Esophagus muscularis mucosa (tissue), 4 donors: ENCODE measurements around the gene CCNB1IP1. TPM values are rescaled to one million over a fixed set of nuclear protein-coding genes. Genes with fewer than 3 reads are reported as not detected.

ENCODE experiments used
- DNase-seq: peaks from one replicate; pipeline ENCODE4 v3.0.0-alpha.2; 2017; ENCODE audit errors: extremely low spot score
- H3K27ac ChIP-seq, 4 donors: fragments of 200-600 bp; sonication (generic); replicated peaks in 1 of 4; 1 replicate in 3 of 4; 2 replicates in 1 of 4; pipeline ENCODE4 v1.5.1; 2016 to 2019; ENCODE audit warnings: mild to moderate bottlenecking in 1 of 4
- H3K27me3 ChIP-seq, 4 donors: fragments of 200-600 bp; sonication (generic); one replicate each; pipeline versions ENCODE4 v1.5.1 to v1.6.0; 2016 to 2019
- H3K36me3 ChIP-seq, 4 donors: fragments of 200-600 bp; sonication (generic); one replicate each; pipeline ENCODE4 v1.5.1; 2016 to 2019
- H3K4me1 ChIP-seq, 4 donors: fragments of 200-600 bp; sonication (generic); one replicate each; pipeline ENCODE4 v1.5.1; 2016 to 2019
- H3K4me3 ChIP-seq, 4 donors: fragments of 200-600 bp; sonication (generic); 1 replicate in 2 of 4; 2 replicates in 2 of 4; pipeline ENCODE4 v1.5.1; 2016 to 2019; ENCODE audit warnings: mild to moderate bottlenecking in 4 of 4, moderate library complexity in 1 of 4
- H3K9me3 ChIP-seq, 4 donors: fragments of 200-600 bp; sonication (generic); 1 replicate in 3 of 4; 2 replicates in 1 of 4; pipeline ENCODE4 v1.5.1; 2016 to 2019
- CTCF ChIP-seq, 3 experiments: fragments of 200-600 bp in 2 of 3; fragments of 450-650 bp in 1 of 3; sonication (generic) in 2 of 3; IDR thresholded peaks; one replicate each; pipeline ENCODE4 v1.5.1; 2017 to 2019; ENCODE audit warnings: antibody characterized with exemption in 3 of 3, mild to moderate bottlenecking in 2 of 3, moderate library complexity in 1 of 3
- EP300 ChIP-seq: sonication (generic); formaldehyde crosslinking; IDR thresholded peaks from one replicate; pipeline ENCODE4 v1.6.1; 2017; ENCODE audit warnings: antibody characterized with exemption
- POLR2A ChIP-seq: fragments of 450-650 bp; IDR thresholded peaks from one replicate; pipeline ENCODE4 v1.6.1; 2017; ENCODE audit warnings: antibody characterized with exemption, moderate library complexity, mild to moderate bottlenecking, low read depth
- POLR2AphosphoS5 ChIP-seq, 2 donors: sonication (generic); formaldehyde crosslinking; IDR thresholded peaks; one replicate each; pipeline ENCODE4 v1.6.1; 2017; ENCODE audit warnings: antibody characterized with exemption in 2 of 2
- WGBS: methylation state at CpG from one replicate; pipeline ENCODE4 v1.1.5; 2018; 5-methylcytosine and 5-hydroxymethylcytosine counted together
- intact Hi-C: fragments of 100-400 bp; cut with DNase I; formaldehyde crosslinking; loops from one replicate; pipeline ENCODE4 v1.15.1; 2023
- total RNA-seq, 4 donors: library from RNA; depleted of rRNA; stranded (reverse); fragments of >200 nt; gene quantifications; one replicate each; pipeline versions ENCODE4 v1.1.0 to v1.2.1, GENCODE V29; 2016

The CCNB1IP1 gene
- 10 to 100 TPM; 31.8 to 60.6 (median 42.0) TPM for total RNA-seq

DNA sequence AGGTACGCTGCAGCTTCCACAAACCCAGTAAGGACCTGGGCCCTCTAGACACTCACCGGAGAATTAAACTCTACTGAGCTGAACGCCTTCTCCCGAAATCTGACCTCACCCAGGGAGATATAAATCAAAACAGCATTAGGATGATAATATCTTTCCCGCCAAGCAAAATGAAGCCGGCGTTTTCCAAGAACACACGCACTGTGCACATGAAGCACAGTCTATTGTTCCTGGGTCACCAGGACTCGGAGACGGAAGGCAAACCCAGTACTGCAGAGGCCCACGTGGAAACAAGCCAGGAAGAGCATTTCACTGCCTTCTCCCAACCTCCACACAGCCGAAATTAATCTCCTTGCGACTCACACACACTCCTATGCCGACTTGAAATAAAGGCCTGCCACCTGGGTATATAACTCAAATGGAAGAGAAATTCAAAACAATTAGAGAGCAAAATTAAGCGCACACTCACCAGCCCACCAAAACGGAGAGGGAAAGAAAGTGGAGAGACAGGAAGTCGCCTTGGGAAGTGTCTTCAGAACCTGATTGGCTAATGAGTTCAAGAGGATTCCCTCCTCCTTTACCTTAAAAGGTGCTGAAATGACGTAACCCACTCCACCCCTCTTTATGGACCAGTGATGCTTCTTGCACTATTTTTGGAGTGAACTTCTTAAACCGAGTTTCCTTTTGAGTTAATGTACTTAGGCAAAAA, at the start of gene CCNB1IP1:
TSS of gene CCNB1IP1 (minus strand) at position 492 of the 706 bp plus-strand sequence. CDS start 16,756 bp downstream, outside the sequence.
- peak within 1 kb of the TSS; percentile 61 to 68 (median 66) for H3K4me3 ChIP-seq
- H3K27me3 ChIP-seq: no peaks in the 10 kb centered on the region
- H3K27ac ChIP-seq: peak within 1 kb of the TSS; percentile 89 to 92 (median 90)
- H3K36me3 ChIP-seq: peaks cover 0 to 10% (median 4%) of the 10 kb centered on the region in 4 donors
- WGBS: under 1% methylated on average over 19 of the region's 19 CpGs
- DNase-seq: peak; percentile 92
- no peak for TF ChIP-seq EP300
- peak; percentile 74 to 93 for TF ChIP-seq POLR2AphosphoS5 (IDR thresholded peaks at IDR 0.05)
- TF ChIP-seq POLR2A: peak; percentile 11
- H3K4me1 ChIP-seq: peaks cover 11 to 44% (median 41%) of the 10 kb centered on the region in 4 donors
- H3K9me3 ChIP-seq: no peaks in the 10 kb centered on the region
- intact Hi-C loops: loop anchor here (5.0 kb wide), 1 partner anchor 349 kb away; the partner anchor contains the start of gene RNASE4

- no peak for TF ChIP-seq CTCF (IDR thresholded peaks at IDR 0.05)
- no peak for TF ChIP-seq POLR2AphosphoS5 (IDR thresholded peaks at IDR 0.05)
- TF ChIP-seq POLR2A: no peak
- no peak for TF ChIP-seq EP300
- 94% methylated on average over 12 of the region's 12 CpGs for WGBS
- intact Hi-C loops: no loop called here
- Histone ChIP-seq H3K36me3 (peaks cover 94 to 100% (median 100%) of the 10 kb centered on the region in 4 donors), H3K27me3 (no peaks in the 10 kb centered on the region), H3K9me3 (no peaks in the 10 kb centered on the region), H3K4me1 (peaks cover 0 to under 1% (median 0%) of the 10 kb centered on the region in 4 donors), H3K27ac (no peak overlapping the region), H3K4me3 (no peak overlapping the region)
- DNase-seq: no peak
Observed at GRCh38 chr14:20382526-20382925, 49.4 kb upstream of the CCNB1IP1 start.

DNA sequence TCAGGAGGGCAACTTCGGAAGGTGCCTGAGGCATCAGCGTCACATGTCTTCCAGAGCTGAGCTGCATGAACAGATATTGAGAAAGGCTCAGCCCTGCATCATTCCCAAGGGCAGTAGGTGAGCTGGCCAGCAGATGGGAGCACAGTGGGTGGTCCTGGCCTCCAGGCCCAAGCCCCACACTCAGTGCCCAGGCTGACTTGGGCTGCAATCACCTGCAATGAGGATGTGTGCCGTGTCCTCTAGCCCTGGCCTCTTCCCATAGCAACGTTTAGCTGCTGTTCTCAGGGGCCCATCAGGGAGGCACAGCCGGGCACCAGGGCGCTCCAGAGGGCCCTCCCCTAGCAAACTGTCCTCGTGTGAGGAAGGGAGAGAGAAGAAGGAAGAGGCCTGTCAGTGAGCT, 48.3 kb upstream of the CCNB1IP1 start:
- no peak overlapping the region for H3K4me3 ChIP-seq
- TF ChIP-seq POLR2A (no peak), CTCF (IDR thresholded peaks at IDR 0.05) (no peak), POLR2AphosphoS5 (IDR thresholded peaks at IDR 0.05) (no peak), EP300 (no peak)
- 95% methylated on average over 2 of the region's 7 CpGs for WGBS
- no peak for DNase-seq
- no peaks in the 10 kb centered on the region for H3K9me3 ChIP-seq
- intact Hi-C loops: no loop called here
- H3K27me3 ChIP-seq: no peaks in the 10 kb centered on the region
- peaks cover 86 to 100% (median 100%) of the 10 kb centered on the region in 4 donors for H3K36me3 ChIP-seq
- no peak overlapping the region for H3K27ac ChIP-seq
- H3K4me1 ChIP-seq: peaks cover 0 to 5% (median 0%) of the 10 kb centered on the region in 4 donors

GRCh38 chr14:20380681-20381080, 47.6 kb upstream of the CCNB1IP1 start:
- WGBS: 85% methylated on average over 6 of the region's 6 CpGs
- DNase-seq: no peak
- intact Hi-C loops: no loop called here
- Histone ChIP-seq H3K4me1 (peaks cover 0 to 5% (median 0%) of the 10 kb centered on the region in 4 donors), H3K9me3 (no peaks in the 10 kb centered on the region), H3K36me3 (peaks cover 86 to 100% (median 100%) of the 10 kb centered on the region in 4 donors), H3K4me3 (no peak overlapping the region), H3K27me3 (no peaks in the 10 kb centered on the region), H3K27ac (no peak overlapping the region)
- TF ChIP-seq CTCF (IDR thresholded peaks at IDR 0.05) (no peak), POLR2A (no peak), EP300 (no peak), POLR2AphosphoS5 (IDR thresholded peaks at IDR 0.05) (no peak)

GRCh38 chr14:20379743-20380142, 46.7 kb upstream of the CCNB1IP1 start:
- TF ChIP-seq EP300 (no peak), POLR2AphosphoS5 (IDR thresholded peaks at IDR 0.05) (no peak), POLR2A (no peak), CTCF (IDR thresholded peaks at IDR 0.05) (no peak)
- DNase-seq: no peak
- intact Hi-C loops: no loop called here
- H3K4me3 ChIP-seq: no peak overlapping the region
- WGBS: 68% methylated on average over 1 of the region's 1 CpG
- H3K27ac ChIP-seq: no peak overlapping the region
- H3K36me3 ChIP-seq: peaks cover 87 to 100% (median 100%) of the 10 kb centered on the region in 4 donors
- H3K27me3 ChIP-seq: no peaks in the 10 kb centered on the region
- H3K4me1 ChIP-seq: peaks cover 0 to 5% (median 0%) of the 10 kb centered on the region in 4 donors
- H3K9me3 ChIP-seq: no peaks in the 10 kb centered on the region
